GM19351 (cell line): ENCODE data around the gene KRTAP10-2.

ENCODE experiments used
- ATAC-seq: cut with Tn5 transposase; IDR thresholded peaks from one replicate; pipeline ENCODE4 v1.9.1; 2021; ENCODE audit warnings: mild to moderate bottlenecking, moderate library complexity; ENCODE audit not compliant: unreplicated experiment

KRTAP10-2 gene

GRCh38 chr21:44515359-44516165 is 35.7 kb downstream of the KRTAP10-2 start:
- no peak for ATAC-seq

GRCh38 chr21:44514746-44515358 is 36.5 kb downstream of the KRTAP10-2 start:
- no peak for ATAC-seq

- no peak for ATAC-seq
Observed at GRCh38 chr21:44514218-44514520, 37.1 kb downstream of the KRTAP10-2 start.

- ATAC-seq: no peak
Observed at GRCh38 chr21:44513389-44514217, 37.7 kb downstream of the KRTAP10-2 start.

- ATAC-seq: no peak
Observed at GRCh38 chr21:44512496-44513388, 38.6 kb downstream of the KRTAP10-2 start.

- no peak for ATAC-seq
Observed at GRCh38 chr21:44511938-44512275, 39.4 kb downstream of the KRTAP10-2 start.

GRCh38 chr21:44511219-44511937 is 39.9 kb downstream of the KRTAP10-2 start:
- no peak for ATAC-seq

GRCh38 chr21:44510508-44511218 is 40.6 kb downstream of the KRTAP10-2 start:
- ATAC-seq: no peak

- ATAC-seq: no peak
Observed at GRCh38 chr21:44510109-44510507, 41.2 kb downstream of the KRTAP10-2 start.

GRCh38 chr21:44509539-44509938 is 41.8 kb downstream of the KRTAP10-2 start:
- no peak for ATAC-seq

GRCh38 chr21:44508711-44509445 is 42.4 kb downstream of the KRTAP10-2 start:
- no peak for ATAC-seq

GRCh38 chr21:44508426-44508710 is 42.9 kb downstream of the KRTAP10-2 start:
- no peak for ATAC-seq

- no peak for ATAC-seq
Observed at GRCh38 chr21:44507673-44508425, 43.5 kb downstream of the KRTAP10-2 start.

GRCh38 chr21:44506279-44507255 is 44.7 kb downstream of the KRTAP10-2 start:
- ATAC-seq: no peak

GRCh38 chr21:44505673-44506278 is 45.5 kb downstream of the KRTAP10-2 start:
- no peak for ATAC-seq

- no peak for ATAC-seq
Observed at GRCh38 chr21:44503901-44504399, 47.4 kb downstream of the KRTAP10-2 start.
